Measurements from ENCODE around the gene DIP2A.
"Not testable (repeated sequence)": the region's sequence is repeated elsewhere in the genome, so short reads cannot be mapped to it uniquely, and the experiment has no call there.

The DIP2A gene

DNA sequence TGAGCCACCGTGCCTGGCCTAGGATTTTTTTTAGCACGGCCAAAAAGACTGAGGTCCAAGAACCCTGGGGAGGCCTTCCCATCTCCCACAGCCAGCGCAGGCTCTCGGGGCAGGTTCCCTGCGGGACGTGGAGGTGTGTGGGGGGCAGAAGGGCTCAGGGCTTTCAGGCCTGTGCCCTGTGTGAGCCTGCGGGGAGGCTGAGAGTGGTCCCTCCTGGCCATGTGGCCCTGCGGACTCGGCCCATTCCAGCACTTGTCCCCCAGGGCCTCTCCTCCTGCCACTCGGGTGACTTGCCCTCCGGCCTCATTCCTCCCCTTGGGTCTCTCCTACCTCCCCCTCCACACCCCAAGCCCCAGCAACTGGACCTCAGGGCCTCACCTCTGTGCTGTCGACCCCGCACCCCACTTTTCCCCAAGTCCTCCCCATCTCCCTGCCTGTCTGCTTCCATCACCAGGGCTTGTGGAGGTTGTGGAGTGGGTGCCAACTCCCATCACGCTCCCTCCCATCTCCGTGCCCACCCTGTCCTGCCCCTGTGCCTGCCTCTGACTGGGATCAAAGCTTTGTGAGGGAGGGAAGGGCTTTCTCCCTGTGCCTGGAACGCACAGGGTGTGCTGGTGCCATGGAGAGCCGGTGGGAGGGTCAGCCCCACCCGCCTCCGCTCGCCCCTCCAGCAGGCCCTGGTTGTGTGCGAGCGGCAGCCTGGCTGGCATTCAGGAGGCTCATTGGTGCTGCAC lies 32.2 kb upstream of the DIP2A start:
- DNase-seq, result no peak

DNA sequence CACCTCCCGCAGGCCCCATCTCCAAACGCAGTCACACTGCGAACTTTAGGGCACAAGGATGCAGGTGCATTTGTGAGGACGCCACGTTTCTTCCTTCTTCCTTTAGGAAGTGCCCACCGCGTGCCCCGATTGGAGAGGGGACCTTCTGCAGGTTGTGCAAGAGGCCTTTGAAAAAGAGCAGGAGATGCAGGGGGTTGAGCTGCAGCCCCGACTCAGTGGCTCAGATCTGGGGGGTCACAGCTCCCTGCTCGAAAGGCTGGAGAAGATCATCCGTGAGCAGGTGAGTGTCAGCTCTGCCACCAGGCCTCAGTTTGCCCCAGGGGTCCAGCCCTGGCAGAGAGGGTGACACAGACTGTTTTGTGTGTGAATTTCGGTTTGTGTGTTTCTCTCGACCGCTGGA lies 31.2 kb upstream of the DIP2A start:
- no peak for DNase-seq

GRCh38 chr21:46428286-46428685 lies 30.4 kb upstream of the DIP2A start:
- no peak for DNase-seq

DNA sequence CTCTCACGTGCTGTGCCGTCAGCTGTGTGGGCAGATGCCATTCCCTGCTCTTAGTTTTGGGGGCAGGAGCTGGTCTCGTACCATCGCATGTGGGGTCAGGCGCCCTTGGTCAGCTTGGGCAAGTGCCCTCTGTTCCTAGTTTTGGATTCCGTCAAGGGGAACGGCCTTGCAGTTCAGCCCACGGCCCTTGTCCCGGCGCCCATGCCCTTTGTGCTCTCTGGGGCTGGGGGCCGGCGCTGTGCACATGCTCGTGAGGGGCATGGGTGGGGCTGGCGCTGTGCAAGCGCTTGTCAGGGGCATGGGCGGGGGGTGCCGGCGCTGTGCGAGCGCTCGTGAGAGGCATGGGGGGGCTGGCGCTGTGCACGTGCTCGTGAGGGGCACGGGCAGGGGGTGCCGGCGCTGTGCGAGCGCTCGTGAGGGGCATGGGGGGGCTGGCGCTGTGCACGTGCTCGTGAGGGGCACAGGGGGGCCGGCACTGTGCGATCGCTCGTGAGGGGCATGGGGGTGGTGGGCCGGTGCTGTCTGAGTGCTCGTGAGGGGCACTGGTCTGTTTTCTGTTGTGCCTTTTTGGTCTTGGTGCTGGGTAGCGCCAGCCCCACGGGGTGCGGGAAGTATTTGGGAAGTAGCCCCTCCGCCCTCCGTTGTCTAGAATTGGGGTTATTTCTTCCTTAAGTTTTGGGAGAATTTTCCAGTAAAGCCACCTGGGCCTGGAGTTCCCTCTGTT lies 29.5 kb upstream of the DIP2A start:
- no peak for DNase-seq

- DNase-seq, result no peak
Measured at GRCh38 chr21:46429754-46430681, 28.7 kb upstream of the DIP2A start.

DNA sequence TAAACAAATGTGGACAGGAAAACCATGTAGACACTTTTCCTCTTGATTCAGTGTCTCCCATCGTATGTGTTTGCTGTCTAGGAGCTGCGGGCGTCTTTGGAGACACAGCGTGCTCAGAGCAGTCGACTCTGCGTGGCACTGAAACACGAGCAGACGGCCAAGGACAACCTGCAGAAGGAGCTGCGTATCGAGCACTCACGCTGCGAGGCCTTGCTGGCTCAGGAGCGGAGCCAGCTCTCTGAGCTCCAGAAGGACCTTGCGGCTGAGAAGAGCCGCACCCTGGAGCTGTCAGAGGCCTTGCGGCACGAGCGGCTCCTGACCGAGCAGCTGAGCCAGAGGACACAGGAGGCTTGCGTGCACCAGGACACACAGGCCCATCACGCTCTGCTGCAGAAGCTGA lies 27.2 kb upstream of the DIP2A start:
- DNase-seq, result no peak

DNA sequence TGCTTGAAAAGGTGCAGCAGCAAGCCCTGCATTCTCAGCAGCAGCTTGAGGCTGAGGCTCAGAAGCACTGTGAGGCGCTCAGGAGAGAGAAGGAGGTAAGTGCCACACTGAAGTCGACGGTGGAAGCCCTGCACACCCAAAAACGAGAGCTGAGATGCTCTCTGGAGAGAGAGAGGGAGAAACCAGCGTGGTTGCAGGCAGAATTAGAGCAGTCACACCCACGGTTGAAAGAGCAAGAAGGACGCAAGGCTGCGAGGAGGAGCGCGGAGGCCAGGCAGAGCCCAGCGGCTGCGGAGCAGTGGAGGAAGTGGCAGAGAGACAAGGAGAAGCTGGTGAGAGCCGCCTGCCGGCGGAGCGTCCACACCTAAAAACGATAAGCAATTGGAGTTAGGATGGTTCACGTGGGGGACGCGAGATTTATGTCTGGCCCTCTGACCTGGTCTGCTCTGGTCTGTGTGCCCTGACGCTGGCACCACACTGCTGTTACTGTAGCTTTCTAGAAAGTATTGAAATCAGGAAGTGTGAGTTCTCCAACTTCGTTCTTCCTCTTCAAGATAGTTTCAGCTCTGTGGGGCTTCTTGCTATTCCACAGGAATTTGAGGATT lies 26.7 kb upstream of the DIP2A start:
- no peak for DNase-seq

- not testable (repeated sequence) for DNase-seq
Measured at GRCh38 chr21:46433116-46433515, 25.6 kb upstream of the DIP2A start.

DNA sequence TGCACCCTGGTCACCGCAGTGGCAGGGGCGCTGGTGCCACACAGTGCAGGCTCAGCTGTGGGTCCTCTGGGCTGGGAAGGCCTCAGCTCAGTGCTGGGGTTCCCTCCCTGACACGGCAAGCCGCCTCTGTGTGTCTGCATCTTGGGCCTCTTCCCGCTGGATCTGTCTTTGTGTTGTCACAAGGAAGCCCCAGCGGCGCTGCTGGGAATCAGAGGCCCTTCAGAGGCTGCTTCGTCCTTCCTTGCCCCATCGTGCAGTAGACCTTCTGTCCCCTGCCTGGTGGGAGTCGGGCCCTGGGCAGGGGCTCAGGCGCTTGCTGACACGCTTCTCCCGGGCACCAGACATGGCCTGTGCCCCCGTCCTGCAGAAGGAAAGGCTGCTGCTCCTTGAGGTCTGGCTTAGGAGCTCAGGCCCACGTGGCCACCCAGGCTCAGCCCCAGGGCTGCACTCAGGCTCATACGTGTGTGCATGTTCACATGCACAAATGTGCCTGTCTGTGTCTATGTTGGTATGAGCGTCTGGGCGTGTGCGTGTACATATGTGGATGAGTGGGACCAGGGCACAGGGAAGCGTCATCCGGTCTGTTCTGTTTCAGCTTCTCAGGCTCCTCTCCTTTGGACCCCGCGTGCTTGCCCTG lies 24.3 kb upstream of the DIP2A start:
- DNase-seq, result no peak

DNA sequence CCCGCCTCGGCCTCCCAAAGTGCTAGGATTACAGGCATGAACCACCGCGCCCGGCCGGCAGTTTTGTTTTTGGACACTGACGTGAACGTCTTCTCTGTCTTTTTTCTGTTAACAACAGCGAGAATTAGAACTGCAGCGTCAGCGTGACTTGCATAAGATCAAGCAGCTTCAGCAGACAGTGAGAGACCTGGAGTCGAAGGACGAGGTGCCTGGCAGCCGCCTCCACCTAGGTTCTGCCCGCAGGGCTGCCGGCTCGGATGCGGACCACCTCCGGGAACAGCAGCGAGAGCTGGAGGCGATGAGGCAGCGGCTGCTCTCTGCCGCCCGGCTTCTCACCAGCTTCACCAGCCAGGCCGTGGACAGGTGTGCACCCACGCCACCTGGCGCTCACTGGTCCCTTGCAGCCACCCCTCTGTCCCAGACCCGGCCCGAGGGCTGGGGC lies 22.9 kb upstream of the DIP2A start:
- DNase-seq, result no peak

DNA sequence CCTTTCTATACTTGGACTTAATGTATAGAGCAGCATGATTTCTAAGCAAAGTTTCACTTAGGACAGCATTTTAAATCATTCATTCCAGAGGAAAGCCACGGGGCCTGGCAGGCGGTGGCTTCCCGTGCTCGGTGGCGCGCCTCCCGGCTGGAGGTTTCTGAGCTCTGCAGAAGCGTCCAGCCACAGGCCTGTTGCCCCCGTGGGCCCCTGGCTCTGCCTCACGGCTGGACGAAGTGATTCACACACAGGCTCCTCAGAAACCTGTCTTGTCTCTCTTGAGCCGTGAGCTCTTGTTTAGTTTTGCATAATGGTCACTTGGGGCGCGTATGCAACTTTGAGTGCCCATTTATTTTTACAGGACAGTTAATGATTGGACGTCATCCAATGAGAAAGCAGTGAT lies 22.1 kb upstream of the DIP2A start:
- DNase-seq, result no peak

GRCh38 chr21:46437096-46437498 lies 21.6 kb upstream of the DIP2A start:
- DNase-seq, result no peak

DNA sequence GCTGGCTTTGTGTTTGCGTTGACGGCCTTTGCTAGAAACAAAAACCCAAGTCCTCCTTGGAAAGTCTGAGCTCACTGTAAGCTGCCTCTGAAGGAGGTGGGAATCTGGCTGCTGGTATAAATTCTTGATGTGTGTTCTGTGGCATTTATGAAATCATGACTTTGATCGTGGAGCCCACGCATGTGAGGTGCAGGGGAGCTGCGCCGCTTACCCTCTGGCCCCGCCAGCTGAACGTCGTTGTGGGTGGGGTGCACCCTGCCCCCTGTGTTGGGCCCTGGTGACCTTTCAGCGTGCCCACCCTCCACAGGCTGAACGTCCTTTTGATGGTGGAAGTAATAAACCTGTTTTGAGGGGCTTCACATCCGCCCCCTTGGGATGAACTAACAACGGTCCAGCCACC lies 21.2 kb upstream of the DIP2A start:
- DNase-seq, result no peak

DNA sequence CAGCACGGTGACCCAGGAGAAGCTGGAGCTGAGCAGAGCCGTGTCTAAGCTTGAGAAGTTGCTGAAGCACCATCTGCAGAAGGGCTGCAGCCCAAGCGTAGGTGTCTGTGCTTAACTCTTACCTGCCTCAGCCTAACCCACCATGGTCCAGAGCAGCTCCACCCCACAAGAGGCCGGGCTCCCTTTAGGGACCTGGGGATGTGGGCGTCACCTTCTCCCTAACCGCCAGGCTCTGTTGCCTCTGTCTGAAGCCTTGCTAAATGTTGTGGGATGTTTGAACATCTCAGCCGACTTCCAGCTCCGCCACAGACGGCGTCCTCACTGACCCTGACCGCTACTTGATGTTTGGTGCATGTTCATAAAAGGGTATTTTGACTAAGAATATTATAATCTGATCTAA lies 20.4 kb upstream of the DIP2A start:
- DNase-seq, result no peak

DNA sequence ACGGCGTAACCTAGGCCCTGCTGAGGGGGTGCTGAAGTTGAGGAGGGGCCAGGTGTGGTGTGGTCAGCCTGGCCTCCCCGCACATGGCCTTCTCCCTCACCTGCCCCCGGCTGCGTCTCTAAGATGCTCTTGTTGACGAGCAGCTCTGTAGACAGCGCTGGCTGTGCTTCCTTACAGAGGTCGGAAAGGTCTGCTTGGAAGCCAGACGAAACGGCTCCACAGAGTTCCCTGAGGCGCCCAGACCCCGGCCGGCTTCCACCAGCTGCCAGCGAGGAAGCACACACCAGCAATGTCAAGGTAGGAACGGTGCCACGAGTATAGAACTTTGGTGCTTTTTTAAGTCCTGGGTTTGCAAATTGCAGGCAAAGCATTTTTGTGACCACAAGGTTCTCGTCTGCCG lies 18.8 kb upstream of the DIP2A start:
- DNase-seq, result no peak

DNA sequence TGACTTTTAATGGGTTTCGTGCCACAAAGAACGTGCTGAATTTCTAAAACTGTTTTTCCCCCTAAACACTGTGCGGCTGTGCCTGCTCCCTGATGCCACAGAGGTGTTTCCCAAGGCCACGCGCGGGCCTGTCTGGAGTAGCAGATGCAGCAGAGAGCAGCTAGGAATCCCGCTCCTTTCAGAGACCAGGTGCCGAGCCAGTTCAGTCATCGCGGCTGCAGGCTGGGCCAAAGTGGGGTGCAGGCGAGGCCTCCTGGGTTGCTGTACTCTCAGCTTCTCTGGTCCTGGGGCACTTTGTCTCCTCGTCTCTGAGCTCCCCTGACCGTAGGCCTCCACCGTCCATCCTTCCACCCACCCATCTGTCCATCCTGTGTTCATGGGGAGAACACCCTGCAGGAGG lies 17.4 kb upstream of the DIP2A start:
- no peak for DNase-seq

- no peak for DNase-seq
Measured at GRCh38 chr21:46441961-46442498, 16.7 kb upstream of the DIP2A start.

DNA sequence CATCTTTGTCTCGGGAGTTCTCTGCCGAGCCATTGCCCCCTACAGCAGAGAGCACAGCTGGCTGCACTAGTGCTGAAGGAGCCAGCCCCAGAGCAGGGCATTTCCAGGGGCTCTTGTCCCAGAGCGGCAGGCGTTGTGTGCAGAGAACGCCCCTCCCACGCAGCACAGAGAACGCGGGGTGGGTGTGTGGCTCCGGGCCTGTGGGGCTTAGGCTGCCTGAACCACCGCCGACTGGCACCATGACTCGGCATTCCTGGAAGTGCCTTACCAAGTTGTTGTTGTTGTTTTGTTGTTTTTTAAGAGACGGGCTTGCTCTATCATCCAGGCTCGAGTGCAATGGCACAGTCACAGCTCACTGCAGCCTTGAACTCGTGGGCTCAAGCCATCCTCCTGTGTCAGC lies 15.8 kb upstream of the DIP2A start:
- no peak for DNase-seq

GRCh38 chr21:46443910-46444309 lies 14.8 kb upstream of the DIP2A start:
- no peak for DNase-seq

DNA sequence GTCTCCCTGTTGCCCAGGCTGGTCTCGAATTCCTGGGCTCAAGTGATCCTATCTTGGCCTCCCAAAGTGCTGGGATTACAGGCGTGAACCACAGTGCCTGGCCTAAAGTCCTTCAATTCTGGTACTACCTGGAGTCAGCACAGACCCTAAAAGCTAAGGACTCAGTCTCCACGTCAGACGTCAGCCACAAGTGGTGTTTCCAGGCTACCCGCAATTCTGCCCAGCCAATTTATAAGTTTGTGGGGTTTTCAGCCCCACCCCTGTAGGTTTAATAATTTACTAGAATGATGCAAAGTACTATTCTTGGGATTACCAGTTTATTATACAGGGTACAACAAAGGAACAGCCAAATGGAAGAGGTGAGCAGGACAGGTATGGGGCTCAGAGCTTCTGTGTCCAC lies 10.6 kb upstream of the DIP2A start:
- no peak for DNase-seq

GRCh38 chr21:46448855-46449254 lies 9.8 kb upstream of the DIP2A start:
- DNase-seq, result not testable (repeated sequence)

GRCh38 chr21:46452710-46453109 lies 6.0 kb upstream of the DIP2A start:
- DNase-seq, result no peak

Measured in amniotic stem cell (primary cell).